ENCODE measurements around the gene NUDT4. TPM values are rescaled to one million over a fixed set of nuclear protein-coding genes. Genes with fewer than 3 reads are reported as not detected.
A peak's percentile ranks its signal among the peaks of the same experiment; 100 is the strongest.
"Not testable (repeated sequence)": the region's sequence is repeated elsewhere in the genome, so short reads cannot be mapped to it uniquely, and the experiment has no call there.

Gene NUDT4
- total RNA-seq, 2 experiments from 2014 or later, result 62.0 to 62.6 TPM

DNA sequence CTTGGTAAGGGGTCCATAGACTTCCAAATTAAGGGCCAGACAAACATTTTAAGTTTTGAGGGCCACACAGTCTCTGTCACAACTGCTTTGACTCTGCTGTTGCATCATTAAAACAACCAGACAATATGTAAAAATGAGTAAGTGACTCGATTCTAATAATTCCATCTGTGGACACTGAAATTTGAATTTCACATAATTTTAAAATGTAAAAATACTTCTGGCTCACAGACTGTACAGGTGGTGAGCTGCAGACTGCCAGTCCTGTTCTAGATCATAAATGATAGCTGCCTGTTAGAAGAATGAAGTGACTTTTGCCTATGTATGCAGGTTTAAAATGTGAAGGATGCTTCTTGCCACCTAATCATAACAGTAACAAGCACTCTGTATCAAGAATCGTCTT is 15.7 kb downstream of the NUDT4 start:
- Mint-ChIP-seq H3K4me3 (no peak overlapping the region), H3K27me3 (no peaks in the 10 kb centered on the region), H3K9me3 (no peaks in the 10 kb centered on the region), H3K4me1 (peaks cover 9% of the 10 kb centered on the region), H3K27ac (no peak overlapping the region), H3K36me3 (peaks cover 5% of the 10 kb centered on the region)
- POLR2A ChIA-PET, result no interaction called here
- no peak for ATAC-seq (ENCODE audit: low read depth)
- no peak for DNase-seq

DNA sequence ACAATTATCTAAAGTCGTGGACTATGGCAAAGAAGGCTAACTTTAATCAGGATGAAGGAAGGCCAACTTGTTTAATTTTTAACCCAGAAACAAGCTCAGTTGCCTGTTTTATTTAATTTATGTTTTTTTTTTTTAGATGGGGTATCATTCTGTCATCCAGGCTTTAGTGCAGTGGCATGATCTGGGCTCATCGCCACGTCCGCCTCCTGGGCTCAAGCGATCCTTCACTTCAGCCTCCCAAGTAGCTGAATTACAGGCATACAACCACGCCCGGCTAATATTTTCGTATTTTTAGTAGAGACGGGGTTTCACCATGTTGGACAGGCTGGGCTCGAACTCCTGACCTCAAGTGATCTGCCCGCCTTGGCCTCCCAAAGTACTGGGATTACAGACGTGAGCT is 19.7 kb downstream of the NUDT4 start:
- H3K9me3 Mint-ChIP-seq, result no peaks in the 10 kb centered on the region
- H3K27me3 Mint-ChIP-seq, result no peaks in the 10 kb centered on the region
- no peak overlapping the region for H3K4me3 Mint-ChIP-seq
- H3K36me3 Mint-ChIP-seq, result peaks cover 7% of the 10 kb centered on the region
- no peak overlapping the region for H3K27ac Mint-ChIP-seq
- DNase-seq (no peak), ATAC-seq (ENCODE audit: low read depth) (no peak)
- peaks cover under 1% of the 10 kb centered on the region for H3K4me1 Mint-ChIP-seq
- POLR2A ChIA-PET, result interaction anchor here (0.6 to 2.0 kb wide), 3 partner anchors 14 to 380 kb away, joined by 3 to 4 read pairs (median 3); no protein-coding TSS in a partner anchor

DNA sequence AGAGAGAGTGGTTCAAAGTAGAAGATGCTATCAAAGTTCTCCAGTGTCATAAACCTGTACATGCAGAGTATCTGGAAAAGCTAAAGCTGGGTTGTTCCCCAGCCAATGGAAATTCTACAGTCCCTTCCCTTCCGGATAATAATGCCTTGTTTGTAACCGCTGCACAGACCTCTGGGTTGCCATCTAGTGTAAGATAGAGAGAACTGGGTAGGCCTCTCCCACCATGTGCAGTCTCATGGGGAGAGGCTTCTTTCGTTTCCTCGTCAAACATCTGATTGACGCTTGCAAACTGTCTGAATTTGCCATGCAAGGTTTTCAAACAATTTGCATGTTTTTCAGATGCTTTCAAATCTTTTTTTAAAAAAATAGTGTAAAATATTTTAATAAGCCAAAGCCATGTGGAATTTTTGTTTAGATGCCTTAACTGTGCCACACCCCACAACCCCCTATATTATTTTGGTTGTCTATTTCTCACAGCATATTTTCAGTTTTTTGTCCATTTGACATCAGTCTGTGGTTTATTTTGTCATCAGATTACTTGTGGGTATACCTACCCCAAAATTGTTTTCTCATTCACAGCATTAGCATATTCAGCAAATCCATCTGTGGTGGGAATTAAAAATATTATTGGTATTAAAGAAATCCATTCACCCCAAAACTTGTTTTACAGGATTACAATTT is 21.6 kb downstream of the NUDT4 start:
- POLR2A ChIA-PET, H3K9me3 Mint-ChIP-seq, H3K27ac Mint-ChIP-seq, H3K4me3 Mint-ChIP-seq, H3K27me3 Mint-ChIP-seq, DNase-seq, H3K4me1 Mint-ChIP-seq: not testable (repeated sequence)
- peak; percentile 99 for ATAC-seq (ENCODE audit: low read depth)
- H3K36me3 Mint-ChIP-seq, result peaks cover 16% of the 10 kb centered on the region

DNA sequence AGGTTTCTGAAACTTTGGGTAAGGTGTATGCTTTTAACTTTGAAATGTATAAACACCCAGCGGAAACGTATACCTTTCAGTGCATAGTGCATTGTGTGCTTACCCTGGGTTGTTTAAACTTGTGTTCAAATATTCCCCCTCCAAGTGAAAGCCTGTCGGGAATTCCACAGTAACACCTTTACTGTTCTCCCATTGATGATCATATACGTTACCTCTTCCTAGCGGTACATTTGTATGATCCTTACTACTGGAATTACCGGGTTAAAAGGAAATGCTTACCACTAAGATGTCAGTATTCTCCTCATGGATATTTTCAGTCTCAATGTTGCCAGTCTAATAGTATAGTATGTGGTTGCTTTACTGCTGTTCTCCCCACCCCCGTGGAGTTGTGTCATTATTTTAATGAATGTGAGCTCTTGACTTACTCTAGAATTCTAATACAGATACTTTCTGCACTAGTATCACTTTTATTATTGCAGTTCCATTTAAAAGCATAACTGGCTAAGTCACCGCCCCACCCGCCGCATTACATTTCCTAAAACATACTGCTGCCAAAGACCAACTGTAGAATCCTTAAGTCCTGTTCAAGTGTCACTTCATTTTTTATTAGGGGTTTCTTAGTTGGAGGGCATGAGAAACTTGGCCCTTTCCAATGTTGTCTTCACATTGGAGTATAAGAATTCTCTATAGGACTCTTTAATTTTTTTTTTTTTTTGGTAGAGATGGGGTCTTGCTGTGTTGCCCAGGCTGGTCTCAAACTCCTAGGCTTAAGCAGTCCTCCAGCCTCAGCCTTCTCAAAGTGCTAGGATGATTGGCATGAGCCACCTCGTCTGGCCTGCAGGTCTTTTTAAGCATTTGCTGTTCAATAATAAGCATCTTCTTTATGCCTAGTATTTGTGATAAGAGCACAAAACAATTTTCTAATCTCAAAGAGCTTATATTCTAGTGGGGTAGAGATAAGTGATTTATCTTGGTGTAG is 24.9 kb downstream of the NUDT4 start:
- no peak overlapping the region for H3K4me3 Mint-ChIP-seq
- no peaks in the 10 kb centered on the region for H3K27me3 Mint-ChIP-seq
- H3K27ac Mint-ChIP-seq, result no peak overlapping the region
- POLR2A ChIA-PET, result interaction anchor here (0.7 kb wide), 1 partner anchor 89 kb away, joined by 3 read pairs; no protein-coding TSS in a partner anchor
- no peaks in the 10 kb centered on the region for H3K9me3 Mint-ChIP-seq
- H3K36me3 Mint-ChIP-seq, result peaks cover 24% of the 10 kb centered on the region
- H3K4me1 Mint-ChIP-seq, result peaks cover 2% of the 10 kb centered on the region
- ATAC-seq (ENCODE audit: low read depth) (no peak), DNase-seq (no peak)

DNA sequence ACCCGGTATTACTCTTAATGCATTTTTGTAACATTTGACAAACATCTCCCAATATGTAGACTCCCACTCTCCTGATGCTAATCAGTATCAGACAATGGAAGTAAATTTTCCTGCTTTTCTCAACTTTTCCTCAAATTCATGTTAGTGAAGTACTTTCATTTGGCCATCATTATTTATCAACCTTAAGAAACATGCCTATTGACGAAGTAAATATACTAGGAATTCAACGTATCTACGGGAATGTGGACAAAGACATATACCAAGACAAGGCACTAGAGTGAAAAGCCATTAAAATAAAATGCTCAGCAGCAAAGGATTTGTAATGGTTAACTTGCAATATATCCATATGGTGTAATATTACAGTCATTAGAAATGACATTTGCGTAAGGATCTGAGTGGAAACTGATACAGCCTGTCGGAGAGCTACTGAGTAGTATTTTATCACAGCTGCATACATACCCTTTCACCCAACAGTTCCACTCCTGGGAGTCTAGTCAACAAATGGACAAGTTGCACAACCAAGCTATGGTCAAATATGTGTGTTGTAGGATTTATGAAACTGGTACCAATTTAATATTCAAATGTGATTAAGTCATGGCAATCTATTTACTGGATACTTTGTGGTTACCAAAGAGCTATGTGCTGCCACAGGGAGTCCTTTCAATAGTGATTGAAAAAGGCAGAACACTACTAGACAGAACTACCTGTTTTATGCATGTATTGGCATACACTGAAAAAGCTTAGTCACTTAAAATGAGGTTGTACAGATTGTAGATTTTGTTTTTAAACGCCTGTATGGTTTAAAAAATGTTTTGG is 26.5 kb downstream of the NUDT4 start:
- Mint-ChIP-seq H3K27ac (peak overlapping the region; percentile 12), H3K36me3 (peaks cover 25% of the 10 kb centered on the region), H3K4me3 (no peak overlapping the region), H3K4me1 (peaks cover 2% of the 10 kb centered on the region), H3K27me3 (no peaks in the 10 kb centered on the region), H3K9me3 (no peaks in the 10 kb centered on the region)
- ATAC-seq (ENCODE audit: low read depth), result no peak
- POLR2A ChIA-PET, result no interaction called here
- DNase-seq, result no peak

DNA sequence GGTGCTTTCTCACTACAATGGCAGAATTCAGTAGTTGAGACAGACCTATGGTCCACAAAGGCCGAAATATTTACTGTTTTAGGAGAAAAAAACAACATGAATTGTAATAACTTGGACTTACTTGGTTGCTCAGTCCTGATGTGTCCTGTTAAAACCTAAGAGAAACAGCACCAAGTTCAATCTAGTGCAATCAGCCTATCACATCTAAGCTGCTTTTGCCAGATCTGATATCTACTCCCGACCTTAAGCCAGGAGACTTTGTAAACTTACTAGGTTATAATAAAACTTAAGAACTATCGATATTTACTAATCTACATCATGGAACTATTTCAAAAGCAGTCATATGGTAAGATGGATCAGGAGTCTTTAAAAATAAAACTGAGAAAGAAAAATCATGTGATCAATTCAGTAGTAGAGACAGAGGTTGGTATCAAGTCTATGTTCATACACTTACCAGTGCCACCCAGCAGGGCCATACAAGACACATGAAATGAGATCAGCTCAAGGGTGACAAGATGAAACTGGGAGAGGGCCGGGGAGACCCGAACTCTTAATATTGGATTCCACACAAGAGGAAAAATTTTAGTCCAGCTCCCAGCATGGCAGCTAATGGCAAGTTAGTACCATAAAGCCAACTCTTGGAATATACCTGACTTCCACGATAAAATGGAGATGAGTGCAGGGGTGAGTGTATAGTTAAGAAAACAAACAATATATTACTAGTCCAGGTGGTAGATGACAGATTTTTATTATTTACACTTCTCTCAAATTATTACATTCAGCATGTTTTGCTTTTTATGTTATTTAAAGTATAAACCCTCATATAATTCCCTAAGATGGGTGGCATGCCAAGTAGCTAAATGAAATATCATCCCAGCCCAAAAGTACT is 27.5 kb downstream of the NUDT4 start:
- H3K4me3 Mint-ChIP-seq, result no peak overlapping the region
- H3K9me3 Mint-ChIP-seq, result no peaks in the 10 kb centered on the region
- peaks cover 2% of the 10 kb centered on the region for H3K4me1 Mint-ChIP-seq
- peaks cover 25% of the 10 kb centered on the region for H3K36me3 Mint-ChIP-seq
- POLR2A ChIA-PET, result interaction anchor here (0.6 kb wide), 3 partner anchors 40 to 743 kb away, joined by 3 to 7 read pairs (median 5); partner anchors contain the start of genes MRPL42 and PLXNC1
- no peak overlapping the region for H3K27ac Mint-ChIP-seq
- H3K27me3 Mint-ChIP-seq, result no peaks in the 10 kb centered on the region
- ATAC-seq (ENCODE audit: low read depth), result no peak
- no peak for DNase-seq

DNA sequence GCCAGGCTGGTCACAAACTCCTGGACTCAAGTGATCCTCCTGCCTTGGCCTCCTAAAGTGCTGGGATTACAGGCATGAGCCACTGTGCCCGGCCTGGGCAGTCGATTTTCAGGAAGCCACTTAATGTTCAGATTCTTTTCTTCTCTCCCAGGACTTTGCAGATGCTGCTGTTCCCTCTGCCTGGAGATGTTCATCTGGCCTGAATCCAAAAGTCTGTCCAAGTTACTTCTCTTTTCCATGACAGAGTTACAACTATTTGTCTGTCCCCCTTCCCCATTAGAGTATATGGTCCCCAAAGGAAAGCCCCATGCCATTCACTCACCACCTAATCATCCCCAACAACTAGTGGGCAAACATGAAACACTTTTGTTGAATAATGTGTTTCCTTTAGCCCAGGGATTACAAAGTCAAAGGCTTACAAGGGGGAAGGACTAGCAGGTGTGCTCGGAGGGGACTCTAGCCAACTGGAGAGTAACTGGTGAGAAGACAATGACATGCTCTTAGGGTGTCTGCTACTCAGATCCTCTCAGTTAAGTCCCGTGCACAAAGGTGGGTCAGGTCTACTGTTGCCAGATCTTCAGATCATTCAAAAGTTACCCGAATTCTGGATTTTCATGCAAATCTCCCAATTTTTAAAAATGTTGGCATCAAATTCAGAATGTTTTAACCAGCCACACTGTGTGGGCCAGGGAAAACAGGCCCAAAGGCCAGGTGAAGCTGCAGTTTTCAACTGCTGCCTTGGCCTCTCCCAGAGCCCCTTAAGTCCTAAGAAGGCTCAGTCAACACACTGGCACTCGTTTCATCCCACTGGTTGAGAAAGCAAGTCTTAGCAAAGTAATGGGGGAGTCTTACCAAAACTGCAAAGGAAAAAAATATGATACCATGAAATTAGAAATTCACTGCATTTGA is 29.6 kb downstream of the NUDT4 start:
- ATAC-seq (ENCODE audit: low read depth), result no peak
- Mint-ChIP-seq H3K4me3 (no peak overlapping the region), H3K27me3 (no peaks in the 10 kb centered on the region), H3K4me1 (peaks cover 10% of the 10 kb centered on the region), H3K27ac (no peak overlapping the region), H3K36me3 (peaks cover 37% of the 10 kb centered on the region), H3K9me3 (no peaks in the 10 kb centered on the region)
- POLR2A ChIA-PET, result no interaction called here
- no peak for DNase-seq

DNA sequence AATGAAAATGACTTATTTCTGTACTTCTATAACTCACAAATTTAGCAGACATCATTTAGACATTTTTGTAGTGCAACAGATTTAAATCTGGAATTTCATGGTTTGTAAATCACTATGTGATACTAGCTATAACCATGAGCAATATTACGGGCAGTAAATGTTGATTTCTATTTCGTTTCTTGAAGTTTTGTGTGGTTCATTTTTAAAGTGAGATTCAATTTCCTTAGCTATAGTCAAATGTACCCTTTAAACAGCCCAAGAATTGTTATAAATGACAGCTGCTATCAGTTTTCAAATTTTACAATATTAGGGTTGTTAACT is 30.2 kb downstream of the NUDT4 start:
- POLR2A ChIA-PET, result no interaction called here
- Mint-ChIP-seq H3K4me3 (no peak overlapping the region), H3K27ac (no peak overlapping the region), H3K4me1 (peaks cover 8% of the 10 kb centered on the region), H3K9me3 (no peaks in the 10 kb centered on the region), H3K36me3 (peaks cover 34% of the 10 kb centered on the region), H3K27me3 (no peaks in the 10 kb centered on the region)
- ATAC-seq (ENCODE audit: low read depth) (no peak), DNase-seq (no peak)

DNA sequence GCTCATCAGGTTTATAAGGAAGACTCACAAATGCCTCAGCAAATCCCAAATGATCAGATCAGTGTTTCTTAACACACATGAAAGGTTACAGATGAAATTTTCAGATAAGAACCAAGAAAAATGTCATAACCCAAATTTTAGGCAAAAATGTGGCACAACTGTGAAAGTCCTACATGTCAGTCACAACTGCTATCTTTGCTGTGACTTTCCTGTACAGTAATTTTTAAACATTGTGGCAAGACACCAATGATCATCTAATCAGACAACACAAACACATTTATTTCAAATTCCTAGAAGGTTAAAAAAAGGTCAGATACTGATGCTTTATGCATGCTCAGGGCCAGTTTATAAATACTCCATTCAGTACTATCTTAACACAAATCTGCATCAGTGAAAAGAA is 31.1 kb downstream of the NUDT4 start:
- H3K9me3 Mint-ChIP-seq, result no peaks in the 10 kb centered on the region
- H3K27me3 Mint-ChIP-seq, result no peaks in the 10 kb centered on the region
- peak overlapping the region; percentile 34 for H3K27ac Mint-ChIP-seq
- POLR2A ChIA-PET, result no interaction called here
- H3K36me3 Mint-ChIP-seq, result peaks cover 37% of the 10 kb centered on the region
- DNase-seq, result no peak
- no peak overlapping the region for H3K4me3 Mint-ChIP-seq
- ATAC-seq (ENCODE audit: low read depth), result no peak
- H3K4me1 Mint-ChIP-seq, result peaks cover 15% of the 10 kb centered on the region

DNA sequence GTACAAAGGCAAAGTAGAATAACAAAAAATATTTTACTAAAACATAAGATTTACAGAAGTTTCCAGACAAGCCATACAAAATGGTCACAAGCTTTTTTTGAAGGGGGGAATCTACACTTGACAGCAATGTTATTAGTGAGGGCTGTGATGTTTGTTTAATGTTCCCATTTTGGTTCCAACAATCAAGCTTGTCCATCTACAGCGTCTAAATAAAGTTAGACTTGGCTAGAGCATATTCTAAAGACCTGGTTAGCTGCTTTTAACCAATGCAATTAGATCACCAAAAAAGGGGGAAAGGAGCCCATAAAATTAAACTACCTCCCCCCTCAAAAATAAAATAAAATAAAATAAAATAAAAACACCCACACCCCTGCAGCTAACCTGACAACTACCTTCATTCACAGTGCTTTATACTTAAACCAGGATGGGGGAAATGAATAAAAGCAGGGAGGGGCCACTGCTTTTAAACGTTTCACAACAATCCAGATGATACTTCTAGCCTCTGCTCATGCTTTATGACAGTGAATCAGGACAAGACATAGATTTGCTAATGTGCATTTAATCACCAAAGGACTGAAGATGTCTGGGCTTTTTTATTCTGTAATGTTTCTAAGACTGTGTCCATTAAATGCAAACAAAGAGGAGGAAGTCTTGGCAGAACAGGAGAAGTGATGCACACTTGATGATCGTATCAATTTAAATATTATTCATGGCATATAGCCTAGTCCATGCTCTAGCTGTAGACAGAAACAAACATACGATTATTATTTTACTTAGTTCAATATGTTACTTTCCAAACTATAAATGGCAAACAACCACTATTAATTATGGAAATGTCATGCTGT is 31.8 kb downstream of the NUDT4 start:
- POLR2A ChIA-PET; H3K4me3 Mint-ChIP-seq; H3K27me3 Mint-ChIP-seq; H3K9me3 Mint-ChIP-seq; DNase-seq; H3K27ac Mint-ChIP-seq; ATAC-seq (ENCODE audit: low read depth): not testable (repeated sequence)
- Mint-ChIP-seq H3K4me1 (peaks cover 18% of the 10 kb centered on the region), H3K36me3 (peaks cover 36% of the 10 kb centered on the region)

DNA sequence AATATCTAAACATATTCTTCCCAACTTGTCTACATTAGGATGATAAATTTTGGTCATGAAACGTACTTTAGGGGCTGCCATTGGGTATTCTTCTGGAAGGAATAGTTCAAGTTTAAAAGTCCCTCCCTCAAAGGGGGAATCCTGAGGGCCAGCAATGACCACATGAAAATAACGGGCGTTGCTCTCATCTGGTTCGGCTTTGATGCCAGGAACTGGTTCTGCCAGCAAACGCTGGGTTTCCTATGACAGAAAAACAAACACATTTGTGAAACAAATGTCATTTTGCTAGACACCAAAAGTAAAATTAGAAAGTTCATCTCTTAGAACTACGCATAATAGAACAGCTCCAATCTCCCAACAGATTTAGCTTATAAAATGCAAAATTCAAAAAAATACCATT is 33.3 kb downstream of the NUDT4 start:
- H3K9me3 Mint-ChIP-seq; DNase-seq; H3K4me3 Mint-ChIP-seq; ATAC-seq (ENCODE audit: low read depth); H3K27me3 Mint-ChIP-seq; POLR2A ChIA-PET: not testable (repeated sequence)
- H3K4me1 Mint-ChIP-seq, result peaks cover 28% of the 10 kb centered on the region
- H3K27ac Mint-ChIP-seq, result peak overlapping the region; percentile 43
- peaks cover 32% of the 10 kb centered on the region for H3K36me3 Mint-ChIP-seq

All from activated naive CD8-positive, alpha-beta T cell treated with anti-CD3 and anti-CD28 coated beads, Interleukin-2, amount 10 ng/mL, durations not matched to agents 7 days and 5 days (primary cell).